ENCODE measurements around the gene PPFIBP2. TPM values are rescaled to one million over a fixed set of nuclear protein-coding genes. Genes with fewer than 3 reads are reported as not detected.

Gene PPFIBP2
- total RNA-seq, 1 experiment from 2014 or later = 21.5 TPM

GRCh38 chr11:7488681-7489080, 25.1 kb upstream of the PPFIBP2 start:
- DNase-seq (ENCODE audit: low read depth, low spot score) = no peak
- Histone ChIP-seq H3K36me3 (ENCODE audit: control insufficient read depth, insufficient read depth, low read length) (no peaks in the 10 kb centered on the region), H3K4me3 (ENCODE audit: low read depth in 2 of 2, low read length in 2 of 2) (no peak overlapping the region), H3K4me1 (ENCODE audit: control insufficient read depth, insufficient read depth, low read length) (no peaks in the 10 kb centered on the region), H3K27ac (ENCODE audit: low read length) (no peak overlapping the region), H3K9me3 (ENCODE audit: control insufficient read depth, insufficient read depth, low read depth, low read length) (no peaks in the 10 kb centered on the region), H3K27me3 (ENCODE audit: control insufficient read depth, insufficient read depth, low read length) (peaks cover 14% of the 10 kb centered on the region; the same call in 1 of the 2 replicates)
- no TSS peak for BruUV-seq (replicated peaks)
- TF ChIP-seq TCF7L2 (IDR thresholded peaks at IDR 0.05; ENCODE audit: low read depth, low read length) (no peak), SIN3A (IDR thresholded peaks at IDR 0.05; ENCODE audit: borderline replicate concordance, insufficient read depth, low read depth, low read length) (no peak), POLR2AphosphoS5 (IDR thresholded peaks at IDR 0.05; ENCODE audit: low read depth, low read length) (no peak), CTCF (IDR thresholded peaks at IDR 0.05) (no peak)
- TF ChIP-seq, protein P1, sequence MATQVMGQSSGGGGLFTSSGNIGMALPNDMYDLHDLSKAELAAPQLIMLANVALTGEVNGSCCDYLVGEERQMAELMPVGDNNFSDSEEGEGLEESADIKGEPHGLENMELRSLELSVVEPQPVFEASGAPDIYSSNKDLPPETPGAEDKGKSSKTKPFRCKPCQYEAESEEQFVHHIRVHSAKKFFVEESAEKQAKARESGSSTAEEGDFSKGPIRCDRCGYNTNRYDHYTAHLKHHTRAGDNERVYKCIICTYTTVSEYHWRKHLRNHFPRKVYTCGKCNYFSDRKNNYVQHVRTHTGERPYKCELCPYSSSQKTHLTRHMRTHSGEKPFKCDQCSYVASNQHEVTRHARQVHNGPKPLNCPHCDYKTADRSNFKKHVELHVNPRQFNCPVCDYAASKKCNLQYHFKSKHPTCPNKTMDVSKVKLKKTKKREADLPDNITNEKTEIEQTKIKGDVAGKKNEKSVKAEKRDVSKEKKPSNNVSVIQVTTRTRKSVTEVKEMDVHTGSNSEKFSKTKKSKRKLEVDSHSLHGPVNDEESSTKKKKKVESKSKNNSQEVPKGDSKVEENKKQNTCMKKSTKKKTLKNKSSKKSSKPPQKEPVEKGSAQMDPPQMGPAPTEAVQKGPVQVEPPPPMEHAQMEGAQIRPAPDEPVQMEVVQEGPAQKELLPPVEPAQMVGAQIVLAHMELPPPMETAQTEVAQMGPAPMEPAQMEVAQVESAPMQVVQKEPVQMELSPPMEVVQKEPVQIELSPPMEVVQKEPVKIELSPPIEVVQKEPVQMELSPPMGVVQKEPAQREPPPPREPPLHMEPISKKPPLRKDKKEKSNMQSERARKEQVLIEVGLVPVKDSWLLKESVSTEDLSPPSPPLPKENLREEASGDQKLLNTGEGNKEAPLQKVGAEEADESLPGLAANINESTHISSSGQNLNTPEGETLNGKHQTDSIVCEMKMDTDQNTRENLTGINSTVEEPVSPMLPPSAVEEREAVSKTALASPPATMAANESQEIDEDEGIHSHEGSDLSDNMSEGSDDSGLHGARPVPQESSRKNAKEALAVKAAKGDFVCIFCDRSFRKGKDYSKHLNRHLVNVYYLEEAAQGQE (IDR thresholded peaks at IDR 0.05; ENCODE audit: insufficient read depth in 1 of 2, low read depth in 2 of 2, low read length in 1 of 2) = no peak
- in situ Hi-C loops (cut with HindIII; ENCODE audit: low pct_unique_long_range_greater_than_20kb, low sequenced_read_pairs) = no loop called here
- ATAC-seq = no peak
- intact Hi-C loops (cut with micrococcal nuclease; ENCODE audit: unreplicated experiment) = no loop called here
- POLR2A ChIA-PET = no interaction called here
- CTCF ChIA-PET = interaction anchor here (0.8 kb wide), 1 partner anchor 46 kb away, joined by 3 read pairs; no protein-coding TSS in a partner anchor

DNA sequence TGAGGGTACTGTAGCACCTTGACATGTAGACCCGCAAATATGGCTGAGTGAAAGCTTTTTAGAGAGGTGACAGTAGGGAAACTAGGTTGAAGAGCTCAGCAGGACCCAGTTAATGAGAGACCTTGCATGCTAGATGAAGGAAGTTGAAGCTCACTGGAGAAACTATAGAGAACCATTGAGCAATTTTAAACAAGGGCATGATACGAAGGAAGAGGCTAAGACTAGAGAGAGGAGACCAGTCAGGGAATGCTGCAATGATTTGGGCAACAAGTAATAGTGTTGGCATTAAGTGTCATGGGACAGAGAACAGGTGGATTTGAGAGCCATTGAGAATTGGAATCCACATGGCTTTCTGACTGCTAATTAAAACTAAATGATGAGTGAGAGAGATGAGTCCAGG, 24.4 kb upstream of the PPFIBP2 start:
- ChIA-PET CTCF (no interaction called here), POLR2A (no interaction called here)
- Histone ChIP-seq H3K27ac (ENCODE audit: low read length) (no peak overlapping the region), H3K4me3 (ENCODE audit: low read depth in 2 of 2, low read length in 2 of 2) (no peak overlapping the region), H3K4me1 (ENCODE audit: control insufficient read depth, insufficient read depth, low read length) (no peaks in the 10 kb centered on the region), H3K36me3 (ENCODE audit: control insufficient read depth, insufficient read depth, low read length) (no peaks in the 10 kb centered on the region), H3K9me3 (ENCODE audit: control insufficient read depth, insufficient read depth, low read depth, low read length) (no peaks in the 10 kb centered on the region), H3K27me3 (ENCODE audit: control insufficient read depth, insufficient read depth, low read length) (peaks cover 14% of the 10 kb centered on the region; the same call in 1 of the 2 replicates)
- no peak for TF ChIP-seq POLR2AphosphoS5 (IDR thresholded peaks at IDR 0.05; ENCODE audit: low read depth, low read length)
- TF ChIP-seq SIN3A (IDR thresholded peaks at IDR 0.05; ENCODE audit: borderline replicate concordance, insufficient read depth, low read depth, low read length) = no peak
- no peak for TF ChIP-seq CTCF (IDR thresholded peaks at IDR 0.05)
- TF ChIP-seq, protein P1 (IDR thresholded peaks at IDR 0.05; ENCODE audit: insufficient read depth in 1 of 2, low read depth in 2 of 2, low read length in 1 of 2) = no peak
- in situ Hi-C loops (cut with HindIII; ENCODE audit: low pct_unique_long_range_greater_than_20kb, low sequenced_read_pairs) = no loop called here
- ATAC-seq (no peak), DNase-seq (ENCODE audit: low read depth, low spot score) (no peak)
- BruUV-seq (replicated peaks) = no TSS peak
- intact Hi-C loops (cut with micrococcal nuclease; ENCODE audit: unreplicated experiment) = no loop called here
